Smooth muscle cell (in vitro differentiated cells): ENCODE results near the gene PLEKHA6. TPM values are rescaled to one million over a fixed set of nuclear protein-coding genes. Genes with fewer than 3 reads are reported as not detected.

Experiments used
- DNase-seq: peaks from one replicate; lab custom pipeline; 2025; ENCODE audit not compliant: unreplicated experiment; lab: John Stamatoyannopoulos, UW
- H2AFZ ChIP-seq: fragments of 200-600 bp; sonication (generic); 2 replicates; pipeline ENCODE4 v1.6.0; 2016; ENCODE audit warnings: antibody characterized with exemption, low read depth, mild to moderate bottlenecking
- H3F3A ChIP-seq: fragments of 200-600 bp; sonication (generic); 2 replicates; pipeline ENCODE4 v1.6.0; 2017; ENCODE audit warnings: antibody characterized with exemption, low read depth
- H3K27ac ChIP-seq: fragments of 200-600 bp; sonication (generic); 2 replicates; pipeline ENCODE4 v1.5.1; 2016; ENCODE audit warnings: low read depth, mild to moderate bottlenecking
- H3K27me3 ChIP-seq: fragments of 200-600 bp; sonication (generic); 2 replicates; pipeline ENCODE4 v1.6.1; 2016; ENCODE audit warnings: low read depth, mild to moderate bottlenecking
- H3K36me3 ChIP-seq: fragments of 200-600 bp; sonication (generic); 2 replicates; pipeline ENCODE4 v1.5.1; 2016; ENCODE audit warnings: low read depth
- H3K4me1 ChIP-seq: fragments of 200-600 bp; sonication (generic); 2 replicates; pipeline ENCODE4 v1.5.1; 2016; ENCODE audit warnings: low read depth
- H3K4me2 ChIP-seq: fragments of 200-600 bp; sonication (generic); 2 replicates; pipeline ENCODE4 v1.6.0; 2016; ENCODE audit warnings: mild to moderate bottlenecking
- H3K4me3 ChIP-seq: fragments of 200-600 bp; sonication (generic); 2 replicates; pipeline ENCODE4 v1.5.1; 2016; ENCODE audit warnings: mild to moderate bottlenecking
- H3K79me2 ChIP-seq: fragments of 200-600 bp; sonication (generic); 2 replicates; pipeline ENCODE4 v1.6.0; 2016; ENCODE audit warnings: low read depth, mild to moderate bottlenecking
- H3K9ac ChIP-seq: fragments of 200-600 bp; sonication (generic); 2 replicates; pipeline ENCODE4 v1.6.0; 2016; ENCODE audit warnings: low read depth
- H3K9me3 ChIP-seq: fragments of 200-600 bp; sonication (generic); replicated peaks from 2 replicates; pipeline ENCODE4 v1.5.1; 2016; ENCODE audit warnings: low read depth
- H4K20me1 ChIP-seq: fragments of 200-600 bp; sonication (generic); 2 replicates; pipeline ENCODE4 v1.6.0; 2016; ENCODE audit warnings: low read depth
- CTCF ChIP-seq: fragments of 200-600 bp; sonication (generic); IDR thresholded peaks from 2 replicates; pipeline ENCODE4 v1.5.1; 2017; ENCODE audit warnings: borderline replicate concordance, mild to moderate bottlenecking, antibody characterized with exemption; ENCODE audit not compliant: insufficient read depth, poor library complexity, severe bottlenecking
- WGBS: methylation state at CpG from one replicate; pipeline ENCODE4 v1.1.7; 2016; ENCODE audit warnings: low lambda C conversion rate; 5-methylcytosine and 5-hydroxymethylcytosine counted together
- polyA plus RNA-seq: library from polyadenylated mRNA; unstranded; fragments of >200 nt; fragmentation: Nextera tagmentation; extraction: Ambion mirVana; gene quantifications from 2 replicates; pipeline ENCODE4 v1.2.1, GENCODE V29; 2016
- total RNA-seq: library from RNA; depleted of rRNA; stranded (reverse); fragments of >200 nt; gene quantifications from 2 replicates; pipeline ENCODE4 v1.2.3, GENCODE V29; 2014

Gene PLEKHA6
- total and polyA plus RNA-seq, 2 experiments from 2014 or later, result 0.45 to 0.85 TPM

GRCh38 chr1:204404629-204405028, 44.9 kb upstream of the PLEKHA6 start:
- no peak overlapping the region for H3K9ac ChIP-seq
- H2AFZ ChIP-seq, result no peak overlapping the region
- TF ChIP-seq CTCF, result no peak
- H3K27ac ChIP-seq, result no peak overlapping the region
- DNase-seq, result no peak
- no peak overlapping the region for H3K4me3 ChIP-seq
- no peak overlapping the region for H3K4me2 ChIP-seq
- peaks cover 49% of the 10 kb centered on the region for H3K79me2 ChIP-seq
- 95% methylated on average over 2 of the region's 2 CpGs for WGBS
- peaks cover 9% of the 10 kb centered on the region for H3K4me1 ChIP-seq
- H3K27me3 ChIP-seq, result no peaks in the 10 kb centered on the region
- H3K9me3 ChIP-seq, result no peaks in the 10 kb centered on the region
- H3K36me3 ChIP-seq, result peaks cover 22% of the 10 kb centered on the region
- no peaks in the 10 kb centered on the region for H3F3A ChIP-seq
- H4K20me1 ChIP-seq, result peaks cover 89% of the 10 kb centered on the region

- H3K79me2 ChIP-seq, result peaks cover 26% of the 10 kb centered on the region
- H3K4me1 ChIP-seq, result peaks cover 9% of the 10 kb centered on the region
- no peak for TF ChIP-seq CTCF
- H3K36me3 ChIP-seq, result peaks cover 22% of the 10 kb centered on the region
- no peak overlapping the region for H3K9ac ChIP-seq
- H3K27ac ChIP-seq, result no peak overlapping the region
- no peak for DNase-seq
- no peak overlapping the region for H3K4me3 ChIP-seq
- H3K27me3 ChIP-seq, result no peaks in the 10 kb centered on the region
- no peaks in the 10 kb centered on the region for H3F3A ChIP-seq
- no peaks in the 10 kb centered on the region for H3K9me3 ChIP-seq
- H2AFZ ChIP-seq, result no peak overlapping the region
- H3K4me2 ChIP-seq, result no peak overlapping the region
- 99% methylated on average over 4 of the region's 4 CpGs for WGBS
- H4K20me1 ChIP-seq, result peaks cover 70% of the 10 kb centered on the region
These were observed 42.7 kb upstream of the PLEKHA6 start for GRCh38 chr1:204402391-204402790.

DNA sequence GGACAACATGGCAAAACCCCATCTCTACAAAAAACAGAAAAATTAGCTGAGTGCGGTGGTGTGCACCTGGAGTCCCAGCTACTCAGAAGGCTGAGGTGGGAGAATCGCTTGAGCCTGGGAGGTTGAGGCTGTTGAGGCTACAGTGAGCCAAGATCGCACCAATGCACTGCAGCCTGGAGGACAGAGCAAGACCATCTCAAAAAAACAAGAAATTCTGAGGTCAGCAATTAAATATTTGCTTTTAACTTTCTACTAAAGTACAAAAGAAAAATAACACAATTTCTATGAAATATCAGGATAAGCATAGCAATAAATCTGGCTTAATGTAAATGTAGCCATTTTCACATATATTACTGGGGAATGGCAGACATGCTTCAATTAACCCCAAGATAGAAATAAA, 42.0 kb upstream of the PLEKHA6 start:
- Histone ChIP-seq H3F3A (no peaks in the 10 kb centered on the region), H3K36me3 (peaks cover 22% of the 10 kb centered on the region), H3K4me2 (no peak overlapping the region), H3K27me3 (no peaks in the 10 kb centered on the region), H3K4me3 (no peak overlapping the region), H3K9ac (no peak overlapping the region), H4K20me1 (peaks cover 64% of the 10 kb centered on the region), H3K4me1 (peaks cover 4% of the 10 kb centered on the region), H3K79me2 (peaks cover 20% of the 10 kb centered on the region), H3K27ac (no peak overlapping the region), H2AFZ (no peak overlapping the region), H3K9me3 (no peaks in the 10 kb centered on the region)
- 93% methylated on average over 3 of the region's 3 CpGs for WGBS
- no peak for TF ChIP-seq CTCF
- no peak for DNase-seq

DNA sequence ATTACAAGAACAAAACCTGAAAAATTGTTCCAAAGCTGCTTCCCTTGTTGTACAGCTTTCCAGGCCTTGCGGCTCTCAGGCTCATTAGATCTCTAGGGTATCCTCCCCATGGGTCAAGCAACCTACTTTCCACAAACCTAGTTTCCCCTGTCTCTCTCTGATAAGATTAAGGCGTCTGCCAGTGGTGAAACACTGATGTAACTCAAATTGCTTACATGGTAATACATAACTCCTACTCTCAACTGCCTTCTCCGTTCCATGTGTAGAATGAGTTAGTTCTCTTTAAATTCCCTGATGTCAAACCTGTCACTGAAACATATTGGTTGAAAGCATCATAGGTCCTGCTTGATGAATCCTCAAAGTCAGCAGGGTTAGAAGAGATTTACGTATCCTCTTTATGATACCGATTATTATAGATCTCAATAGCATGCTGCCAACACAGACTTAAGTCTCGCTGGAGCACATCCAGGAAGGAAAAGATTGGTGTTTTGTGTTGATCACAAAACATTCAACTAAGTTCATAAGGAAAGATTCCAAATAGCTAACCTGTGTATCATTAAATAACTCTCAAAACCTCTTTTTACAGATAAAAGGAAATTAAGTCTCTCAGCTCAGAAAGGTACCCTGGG, 41.3 kb upstream of the PLEKHA6 start:
- no peak for DNase-seq
- 83% methylated on average over 6 of the region's 6 CpGs for WGBS
- TF ChIP-seq CTCF, result no peak
- peaks cover 12% of the 10 kb centered on the region for H3K79me2 ChIP-seq
- H3K4me1 ChIP-seq, result no peaks in the 10 kb centered on the region
- no peaks in the 10 kb centered on the region for H3K9me3 ChIP-seq
- H3K4me2 ChIP-seq, result no peak overlapping the region
- no peak overlapping the region for H3K9ac ChIP-seq
- H3K27ac ChIP-seq, result no peak overlapping the region
- no peaks in the 10 kb centered on the region for H3F3A ChIP-seq
- no peak overlapping the region for H2AFZ ChIP-seq
- peaks cover 56% of the 10 kb centered on the region for H4K20me1 ChIP-seq
- H3K4me3 ChIP-seq, result no peak overlapping the region
- no peaks in the 10 kb centered on the region for H3K27me3 ChIP-seq
- peaks cover 21% of the 10 kb centered on the region for H3K36me3 ChIP-seq
